ENCODE results near the gene LMX1B. TPM values are rescaled to one million over a fixed set of nuclear protein-coding genes. Genes with fewer than 3 reads are reported as not detected.
"Not testable (repeated sequence)": the region's sequence is repeated elsewhere in the genome, so short reads cannot be mapped to it uniquely, and the experiment has no call there.

The LMX1B gene
- total RNA-seq, 6 donors from 2014 or later, result 0.14 to 0.40 TPM; not detected in 4

GRCh38 chr9:126578029-126578428 is 35.7 kb upstream of the LMX1B start:
- H3K36me3 ChIP-seq, result no peaks in the 10 kb centered on the region
- no peak overlapping the region for H3K4me3 ChIP-seq
- DNase-seq, result no peak
- H3K9me3 ChIP-seq, result no peaks in the 10 kb centered on the region
- TF ChIP-seq POLR2A (IDR thresholded peaks at IDR 0.05) (no peak), POLR2AphosphoS5 (IDR thresholded peaks at IDR 0.05) (no peak), EP300 (IDR thresholded peaks at IDR 0.05) (no peak), CTCF (IDR thresholded peaks at IDR 0.05) (no peak)
- H3K4me1 ChIP-seq, result no peaks in the 10 kb centered on the region
- H3K27me3 ChIP-seq, result no peaks in the 10 kb centered on the region
- H3K27ac ChIP-seq, result no peak overlapping the region
- ATAC-seq (ENCODE audit: low FRiP score in 2 of 2), result no peak
- WGBS, 2 donors, result 62 to 68% methylated on average over 1 to 6 of the region's 6 CpGs

GRCh38 chr9:126580319-126580718 is 33.4 kb upstream of the LMX1B start:
- whole genome bisulfite sequencing, 2 donors, result 75 to 84% methylated on average over 5 of the region's 5 CpGs
- H3K27me3 ChIP-seq, result not testable (repeated sequence)

GRCh38 chr9:126581893-126582292 is 31.8 kb upstream of the LMX1B start:
- WGBS, 2 donors, result 56 to 65% methylated on average over 9 of the region's 9 CpGs
- no peak overlapping the region for H3K27ac ChIP-seq
- H3K36me3 ChIP-seq, result no peaks in the 10 kb centered on the region
- no peak for TF ChIP-seq POLR2A (IDR thresholded peaks at IDR 0.05)
- DNase-seq, result no peak
- H3K27me3 ChIP-seq, result no peaks in the 10 kb centered on the region
- no peak for ATAC-seq (ENCODE audit: low FRiP score in 2 of 2)
- H3K4me1 ChIP-seq, result no peaks in the 10 kb centered on the region
- H3K9me3 ChIP-seq, result no peaks in the 10 kb centered on the region
- no peak overlapping the region for H3K4me3 ChIP-seq

More at GRCh38 chr9:126580319-126580718, 33.4 kb upstream of the LMX1B start:
- not testable (repeated sequence) for H3K27ac ChIP-seq; H3K4me1 ChIP-seq; ATAC-seq (ENCODE audit: low FRiP score in 2 of 2); H3K9me3 ChIP-seq; H3K36me3 ChIP-seq; DNase-seq; H3K4me3 ChIP-seq

- TF ChIP-seq POLR2AphosphoS5 (IDR thresholded peaks at IDR 0.05) (no peak), EP300 (IDR thresholded peaks at IDR 0.05) (no peak), CTCF (IDR thresholded peaks at IDR 0.05) (no peak), POLR2A (IDR thresholded peaks at IDR 0.05) (no peak)
Measured at GRCh38 chr9:126582427-126582826, 31.3 kb upstream of the LMX1B start.

GRCh38 chr9:126583144-126583760 is 30.5 kb upstream of the LMX1B start:
- no peaks in the 10 kb centered on the region for H3K27me3 ChIP-seq
- H3K4me1 ChIP-seq, result peaks cover 0 to 10% (median 6%) of the 10 kb centered on the region in 4 donors
- no peak for TF ChIP-seq POLR2AphosphoS5 (IDR thresholded peaks at IDR 0.05)
- TF ChIP-seq EP300 (IDR thresholded peaks at IDR 0.05), result no peak
- TF ChIP-seq CTCF (IDR thresholded peaks at IDR 0.05), result no peak
- no peak for TF ChIP-seq POLR2A (IDR thresholded peaks at IDR 0.05)
- no peaks in the 10 kb centered on the region for H3K36me3 ChIP-seq
- ATAC-seq (ENCODE audit: low FRiP score in 2 of 2) (no peak), DNase-seq (no peak)
- no peak overlapping the region for H3K27ac ChIP-seq
- H3K4me3 ChIP-seq, result no peak overlapping the region
- H3K9me3 ChIP-seq, result no peaks in the 10 kb centered on the region
- WGBS, 2 donors, result 46 to 58% methylated on average over 16 to 17 of the region's 17 CpGs

More at GRCh38 chr9:126582427-126582826, 31.3 kb upstream of the LMX1B start:
- 61 to 74% methylated on average over 6 to 7 of the region's 7 CpGs for WGBS, 2 donors
- ATAC-seq (ENCODE audit: low FRiP score in 2 of 2) (no peak), DNase-seq (no peak)
- no peaks in the 10 kb centered on the region for H3K36me3 ChIP-seq
- peaks cover 0 to 2% (median under 1%) of the 10 kb centered on the region in 4 donors for H3K4me1 ChIP-seq
- no peak overlapping the region for H3K27ac ChIP-seq
- H3K4me3 ChIP-seq, result no peak overlapping the region
- no peaks in the 10 kb centered on the region for H3K27me3 ChIP-seq
- H3K9me3 ChIP-seq, result no peaks in the 10 kb centered on the region

GRCh38 chr9:126584611-126585010 is 29.1 kb upstream of the LMX1B start:
- Histone ChIP-seq H3K36me3 (no peaks in the 10 kb centered on the region), H3K4me1 (peaks cover 0 to 11% (median 6%) of the 10 kb centered on the region in 4 donors), H3K27ac (no peak overlapping the region), H3K27me3 (no peaks in the 10 kb centered on the region), H3K9me3 (no peaks in the 10 kb centered on the region), H3K4me3 (no peak overlapping the region)
- TF ChIP-seq POLR2AphosphoS5 (IDR thresholded peaks at IDR 0.05) (no peak), POLR2A (IDR thresholded peaks at IDR 0.05) (no peak), CTCF (IDR thresholded peaks at IDR 0.05) (no peak), EP300 (IDR thresholded peaks at IDR 0.05) (no peak)
- DNase-seq, result no peak
- 95 to 98% methylated on average over 7 of the region's 7 CpGs for WGBS, 2 donors
- ATAC-seq (ENCODE audit: low FRiP score in 2 of 2), result no peak

All from upper lobe of left lung (tissue), 6 donors.